AML-193 (cell line): ENCODE measurements around the gene PARVB.
"Not testable (repeated sequence)": the region's sequence is repeated elsewhere in the genome, so short reads cannot be mapped to it uniquely, and the experiment has no call there.

Experiments
- DNase-seq, 2 experiments: peaks; one replicate each; lab custom pipeline; 2025; lab: John Stamatoyannopoulos, UW

Gene PARVB

GRCh38 chr22:43998679-43999264 lies 25.3 kb upstream of the PARVB start:
- no peak for DNase-seq

GRCh38 chr22:43999378-43999777 lies 24.7 kb upstream of the PARVB start:
- no peak for DNase-seq

- no peak for DNase-seq
Observed at GRCh38 chr22:44000123-44000522, 24.0 kb upstream of the PARVB start.

- no peak for DNase-seq
Observed at GRCh38 chr22:44001521-44001920, 22.6 kb upstream of the PARVB start.

- DNase-seq = no peak
Observed at GRCh38 chr22:44002324-44002723, 21.8 kb upstream of the PARVB start.

- DNase-seq = no peak
Observed at GRCh38 chr22:44002997-44003396, 21.1 kb upstream of the PARVB start.

GRCh38 chr22:44003405-44004103 lies 20.5 kb upstream of the PARVB start:
- DNase-seq = no peak

- DNase-seq = no peak
Observed at GRCh38 chr22:44004104-44004460, 20.0 kb upstream of the PARVB start.

GRCh38 chr22:44005524-44005923 lies 18.6 kb upstream of the PARVB start:
- peak; percentile 3 to 7 for DNase-seq

- DNase-seq = no peak
Observed at GRCh38 chr22:44012162-44012561, 11.9 kb upstream of the PARVB start.

GRCh38 chr22:44012591-44012990 lies 11.5 kb upstream of the PARVB start:
- no peak for DNase-seq

GRCh38 chr22:44014241-44014640 lies 9.9 kb upstream of the PARVB start:
- DNase-seq = no peak

GRCh38 chr22:44016586-44016985 lies 7.5 kb upstream of the PARVB start:
- DNase-seq = not testable (repeated sequence)

GRCh38 chr22:44018594-44018993 lies 5.5 kb upstream of the PARVB start:
- no peak for DNase-seq

GRCh38 chr22:44019416-44019815 lies 4.7 kb upstream of the PARVB start:
- DNase-seq = no peak

- no peak for DNase-seq
Observed at GRCh38 chr22:44019846-44020245, 4.3 kb upstream of the PARVB start.

GRCh38 chr22:44020981-44021380 lies 3.1 kb upstream of the PARVB start:
- no peak for DNase-seq

GRCh38 chr22:44023404-44024287 lies 456 bp upstream of the PARVB start:
- DNase-seq = peak; percentile 28 to 49

GRCh38 chr22:44025171-44026065 lies 1.3 kb downstream of the PARVB start:
- DNase-seq = peak; percentile 64 to 67

- no peak for DNase-seq
Observed at GRCh38 chr22:44026066-44026629, 2.0 kb downstream of the PARVB start.

GRCh38 chr22:44026630-44027511 lies 2.8 kb downstream of the PARVB start:
- DNase-seq = peak; percentile 84 to 89
